Measurements from ENCODE around the gene CCDC7.
"Not testable (repeated sequence)": the region's sequence is repeated elsewhere in the genome, so short reads cannot be mapped to it uniquely, and the experiment has no call there.

Gene CCDC7

GRCh38 chr10:32890444-32890843 lies 444.5 kb downstream of the CCDC7 start:
- no peak for DNase-seq

- no peak for DNase-seq
Observed at GRCh38 chr10:32891261-32891660, 445.3 kb downstream of the CCDC7 start.

DNA sequence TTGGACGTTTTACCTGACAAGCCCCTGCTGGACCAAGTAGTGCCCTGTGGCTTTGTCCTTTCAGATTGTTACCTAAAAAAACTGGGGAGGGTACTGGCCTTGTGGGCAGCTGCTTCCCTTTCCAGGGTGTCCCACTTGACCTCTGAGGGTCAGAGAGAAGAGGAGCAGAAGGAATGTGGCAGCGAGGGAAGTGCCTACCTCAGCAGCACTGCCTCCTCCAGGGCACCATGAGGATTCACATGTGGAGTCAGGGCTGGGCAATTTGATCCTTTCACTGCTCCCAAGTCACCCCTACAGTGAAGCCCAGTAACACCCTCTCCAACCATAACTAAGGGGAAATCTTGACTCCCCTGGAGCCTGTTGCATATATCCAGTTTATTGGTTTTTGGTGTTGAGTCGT lies 447.5 kb downstream of the CCDC7 start:
- DNase-seq, result no peak

- DNase-seq, result no peak
Observed at GRCh38 chr10:32893916-32894664, 448.1 kb downstream of the CCDC7 start.

DNA sequence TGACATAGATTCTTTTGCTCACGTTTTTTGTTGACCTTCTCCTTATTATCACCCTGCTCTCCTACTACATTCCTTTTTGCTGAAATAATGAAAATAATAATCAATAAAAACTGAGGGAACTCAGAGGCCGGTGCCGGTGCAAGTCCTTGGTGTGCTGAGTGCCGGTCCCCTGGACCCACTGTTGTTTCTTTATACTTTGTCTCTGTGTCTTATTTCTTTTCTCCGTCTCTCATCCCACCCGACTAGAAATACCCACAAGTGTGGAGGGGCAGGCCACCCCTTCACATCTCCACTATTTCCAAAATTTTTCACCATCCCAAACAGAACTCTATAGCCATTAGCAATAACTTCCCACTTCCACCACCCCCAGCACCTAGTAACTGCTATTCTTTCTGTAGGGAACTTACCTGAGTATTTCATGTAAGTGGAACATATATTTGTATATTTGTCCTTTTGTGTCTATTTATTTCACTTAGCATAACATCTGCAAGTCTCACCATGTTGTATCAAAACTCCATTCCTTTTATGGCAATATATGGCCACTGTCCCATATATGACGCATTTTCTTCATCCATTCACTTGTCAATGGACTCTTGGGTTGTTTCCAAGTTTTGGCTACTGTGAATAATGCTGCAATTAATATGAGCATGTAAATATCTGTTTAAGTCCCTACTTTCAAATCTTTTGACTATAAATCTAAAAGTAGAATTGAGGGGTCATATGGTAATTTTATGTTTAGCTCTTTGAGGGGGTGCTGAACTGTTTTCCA lies 449.4 kb downstream of the CCDC7 start:
- DNase-seq, result not testable (repeated sequence)

DNA sequence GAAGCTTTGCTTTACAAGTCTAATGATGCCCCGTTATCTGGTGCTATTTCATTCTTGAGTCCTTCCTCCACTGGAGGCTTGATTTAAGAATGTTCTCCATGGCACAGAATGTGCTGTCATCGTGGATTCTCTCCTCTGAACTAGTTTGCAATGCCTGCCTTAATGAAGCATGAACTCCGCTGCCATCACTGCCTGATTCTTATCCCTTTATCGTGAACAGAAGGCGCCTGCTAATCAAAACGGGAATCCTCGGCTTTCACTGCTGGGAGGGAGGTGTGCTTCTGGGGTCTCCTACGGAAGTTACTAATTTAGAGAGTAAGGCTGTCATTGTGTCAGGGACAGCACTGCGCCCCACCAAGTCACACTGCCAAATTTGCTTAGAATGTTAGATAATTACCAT lies 455.9 kb downstream of the CCDC7 start:
- no peak for DNase-seq

DNA sequence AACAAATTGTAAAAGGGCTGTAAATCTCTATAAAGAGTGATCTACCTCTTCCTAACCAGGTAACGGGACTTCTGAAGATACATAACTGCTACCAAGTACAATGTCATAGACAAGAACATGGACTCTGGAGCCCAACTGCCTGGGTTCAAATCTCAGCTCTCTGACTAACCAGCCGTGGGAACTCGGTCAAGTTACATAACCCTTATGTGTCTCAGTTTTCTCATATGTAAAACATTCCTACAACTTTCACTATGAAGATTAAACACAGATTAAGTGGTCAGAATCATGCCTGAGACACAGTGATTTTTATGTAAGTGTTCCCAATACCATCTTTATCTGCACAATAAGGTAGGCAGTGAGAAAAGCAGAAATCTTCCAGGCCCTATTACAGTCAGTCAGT lies 459.5 kb downstream of the CCDC7 start:
- DNase-seq, result no peak

DNA sequence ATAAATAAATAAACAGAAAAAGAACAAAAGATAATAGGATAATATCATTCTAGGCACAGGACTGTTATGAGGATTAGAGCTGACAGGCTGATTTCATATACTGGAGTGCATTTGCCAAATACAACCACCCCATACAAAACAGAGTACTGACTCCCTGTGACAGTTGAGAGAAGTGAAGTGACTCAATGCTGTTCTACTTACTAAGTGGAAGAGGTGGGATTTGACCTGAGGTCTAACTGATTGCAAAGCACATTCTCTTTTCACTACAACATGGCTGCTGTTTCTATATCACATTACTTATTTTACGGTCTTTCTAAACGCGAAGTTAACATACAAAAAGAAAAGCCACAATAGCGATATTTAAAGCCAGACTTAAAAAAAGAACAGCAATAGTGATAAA lies 460.7 kb downstream of the CCDC7 start:
- DNase-seq, result no peak

DNA sequence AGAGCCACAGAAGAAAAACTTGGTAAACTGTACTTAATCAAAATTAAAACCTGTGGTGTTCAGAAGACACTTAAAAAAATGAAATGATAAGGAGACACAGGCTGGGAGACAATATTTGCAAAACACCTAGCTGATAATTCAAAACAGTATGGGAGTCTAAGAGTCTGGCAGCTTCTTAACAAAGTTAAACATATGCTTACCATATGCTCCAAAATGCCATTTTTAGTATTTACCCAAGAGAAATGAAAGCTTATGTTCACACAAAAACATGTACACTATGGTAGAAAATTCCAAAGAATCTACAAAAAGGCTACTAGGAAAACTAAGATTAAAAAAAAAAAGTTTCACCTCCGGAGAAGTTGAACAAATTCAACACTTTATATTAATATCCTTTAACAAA lies 463.5 kb downstream of the CCDC7 start:
- DNase-seq, result no peak

GRCh38 chr10:32909970-32910369 lies 464.0 kb downstream of the CCDC7 start:
- not testable (repeated sequence) for DNase-seq

- no peak for DNase-seq
Observed at GRCh38 chr10:32911285-32912016, 465.5 kb downstream of the CCDC7 start.

GRCh38 chr10:32917817-32918216 lies 471.9 kb downstream of the CCDC7 start:
- DNase-seq, result not testable (repeated sequence)

DNA sequence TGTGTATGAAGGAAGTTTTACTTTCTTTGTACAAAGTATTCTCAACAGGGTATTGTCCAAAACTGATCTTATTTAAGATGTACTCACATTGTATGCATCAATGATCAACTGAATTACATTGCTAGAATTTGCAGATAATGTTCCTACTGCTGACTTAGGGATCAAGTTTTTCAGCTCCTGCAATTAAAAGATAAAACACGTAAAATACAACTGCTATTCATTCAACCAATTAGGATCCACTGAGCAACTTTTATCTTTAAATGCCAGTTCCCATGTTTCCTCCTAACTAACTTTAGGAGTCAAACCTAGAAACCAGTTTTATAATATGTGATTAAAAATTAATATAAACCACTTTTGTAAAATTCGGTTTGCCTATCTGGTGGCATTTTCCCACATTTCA lies 476.2 kb downstream of the CCDC7 start:
- DNase-seq, result no peak

GRCh38 chr10:32923134-32923533 lies 477.2 kb downstream of the CCDC7 start:
- DNase-seq, result no peak

DNA sequence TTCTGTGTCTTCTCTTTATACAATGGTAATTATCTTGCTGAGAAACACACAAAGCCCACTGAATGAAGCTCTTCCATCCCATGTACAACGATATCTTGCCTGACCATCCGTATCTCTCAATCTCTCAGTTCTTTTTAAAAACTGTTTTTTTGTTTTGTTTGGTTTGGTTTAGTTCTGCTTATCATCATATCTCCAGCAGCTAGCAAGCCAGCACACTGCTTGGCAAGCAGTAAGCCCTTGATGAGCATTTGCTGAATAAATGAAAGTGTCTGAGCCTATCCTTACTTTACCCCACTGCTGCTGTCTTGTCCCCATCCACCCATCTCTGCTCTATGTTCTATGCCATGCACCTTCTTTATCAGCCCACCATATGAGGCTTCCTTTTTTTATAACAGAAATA lies 477.9 kb downstream of the CCDC7 start:
- DNase-seq, result no peak

Data from stimulated activated CD4-positive, alpha-beta T cell treated with anti-CD3 and anti-CD28 coated beads, Interleukin-2, amount 100 ng/mL, for 24 hours (primary cell).